CD4-positive, alpha-beta T cell (primary cell): Measurements from ENCODE around the gene DYNC1I2. TPM values are rescaled to one million over a fixed set of nuclear protein-coding genes. Genes with fewer than 3 reads are reported as not detected.

Experiments used
- ATAC-seq: fragments of 200-7000 bp; cut with Tn5 transposase; one replicate; pipeline ENCODE4 v1.10.0; 2022; ENCODE audit warnings: mild to moderate bottlenecking; ENCODE audit not compliant: poor library complexity
- CTCF ChIA-PET: fragments of 350-600 bp; sonication (Branson Sonifier 250); formaldehyde crosslinking; loops from one replicate; lab custom pipeline; 2021; ENCODE audit warnings: antibody characterized with exemption, inconsistent platforms; lab: Charles Lee
- POLR2A ChIA-PET: fragments of 350-600 bp; sonication (Branson Sonifier 250); formaldehyde crosslinking; loops from one replicate; lab custom pipeline; 2021; ENCODE audit warnings: antibody characterized with exemption, inconsistent platforms; lab: Charles Lee
- DNase-seq, 14 experiments: peaks; one replicate each; pipeline ENCODE4 v3.0.0-alpha.2; 2013 to 2020; ENCODE audit warnings: mixed read lengths in 2 of 14
- H3K27ac ChIP-seq, 2 donors: one replicate each; pipeline versions ENCODE4 v1.5.1 to v1.7.0; 2013; ENCODE audit warnings: low read length in 2 of 2, low read depth in 1 of 2, mild to moderate bottlenecking in 1 of 2
- H3K27me3 ChIP-seq, 2 experiments: 1 replicate in 1 of 2; 2 replicates in 1 of 2; pipeline versions ENCODE4 v1.6.1 to v1.7.0; 2013; ENCODE audit warnings: low read length in 2 of 2, control low read depth in 1 of 2, mild to moderate bottlenecking in 1 of 2, moderate library complexity in 1 of 2; ENCODE audit not compliant: insufficient read depth in 2 of 2, control insufficient read depth in 1 of 2
- H3K36me3 ChIP-seq: one replicate; pipeline ENCODE4 v1.6.1; 2013; ENCODE audit warnings: low read length, control low read depth; ENCODE audit not compliant: insufficient read depth
- H3K4me1 ChIP-seq: one replicate; pipeline ENCODE4 v1.6.1; 2013; ENCODE audit warnings: low read length, control low read depth; ENCODE audit not compliant: insufficient read depth
- H3K4me3 ChIP-seq: one replicate; pipeline ENCODE4 v1.5.1; 2013; ENCODE audit warnings: mild to moderate bottlenecking, low read length, moderate library complexity
- H3K9me3 ChIP-seq, 2 experiments: 1 replicate in 1 of 2; 2 replicates in 1 of 2; pipeline versions ENCODE4 v1.6.1 to v1.7.0; 2013; ENCODE audit warnings: low read length in 2 of 2, mild to moderate bottlenecking in 2 of 2, control low read depth in 1 of 2, moderate library complexity in 1 of 2; ENCODE audit not compliant: control insufficient read depth in 1 of 2, insufficient read depth in 1 of 2
- H3K27ac Mint-ChIP-seq: one replicate; pipeline ENCODE4 v1.8.0; 2020; ENCODE audit warnings: mixed read lengths
- H3K27me3 Mint-ChIP-seq: one replicate; pipeline ENCODE4 v1.8.0; 2021; ENCODE audit warnings: mixed read lengths
- H3K36me3 Mint-ChIP-seq: one replicate; pipeline ENCODE4 v1.8.0; 2021; ENCODE audit warnings: low read depth, mixed read lengths
- H3K4me1 Mint-ChIP-seq: one replicate; pipeline ENCODE4 v1.8.0; 2021; ENCODE audit warnings: low read depth, mixed read lengths
- H3K4me3 Mint-ChIP-seq: one replicate; pipeline ENCODE4 v1.8.0; 2020; ENCODE audit warnings: mild to moderate bottlenecking, mixed read lengths
- H3K9me3 Mint-ChIP-seq: one replicate; pipeline ENCODE4 v1.8.0; 2020; ENCODE audit warnings: mixed read lengths
- intact Hi-C, 2 experiments: fragments of 100-400 bp; cut with DNase I in 1 of 2; cut with micrococcal nuclease in 1 of 2; formaldehyde crosslinking; loops; one replicate each; pipeline versions ENCODE4 v1.15.1 to v1.9.0; 2023 to 2025; cut with DNase I, micrococcal nuclease
- total RNA-seq, 174 experiments: library from RNA in 2 of 174; stranded (reverse) in 2 of 174; gene quantifications; one replicate each; pipeline ENCODE4 v1.2.3 and lab custom pipeline; 2021 to 2026
- TF ChIP-seq, protein P1 (sequence below): fragments of 200-600 bp; IDR thresholded peaks from one replicate; pipeline ENCODE4 v1.8.0; 2022; ENCODE audit warnings: antibody characterized with exemption, mild to moderate bottlenecking

The DYNC1I2 gene
- total RNA-seq, 2 experiments from 2014 or later, result 10.5 to 11.6 TPM

DNA sequence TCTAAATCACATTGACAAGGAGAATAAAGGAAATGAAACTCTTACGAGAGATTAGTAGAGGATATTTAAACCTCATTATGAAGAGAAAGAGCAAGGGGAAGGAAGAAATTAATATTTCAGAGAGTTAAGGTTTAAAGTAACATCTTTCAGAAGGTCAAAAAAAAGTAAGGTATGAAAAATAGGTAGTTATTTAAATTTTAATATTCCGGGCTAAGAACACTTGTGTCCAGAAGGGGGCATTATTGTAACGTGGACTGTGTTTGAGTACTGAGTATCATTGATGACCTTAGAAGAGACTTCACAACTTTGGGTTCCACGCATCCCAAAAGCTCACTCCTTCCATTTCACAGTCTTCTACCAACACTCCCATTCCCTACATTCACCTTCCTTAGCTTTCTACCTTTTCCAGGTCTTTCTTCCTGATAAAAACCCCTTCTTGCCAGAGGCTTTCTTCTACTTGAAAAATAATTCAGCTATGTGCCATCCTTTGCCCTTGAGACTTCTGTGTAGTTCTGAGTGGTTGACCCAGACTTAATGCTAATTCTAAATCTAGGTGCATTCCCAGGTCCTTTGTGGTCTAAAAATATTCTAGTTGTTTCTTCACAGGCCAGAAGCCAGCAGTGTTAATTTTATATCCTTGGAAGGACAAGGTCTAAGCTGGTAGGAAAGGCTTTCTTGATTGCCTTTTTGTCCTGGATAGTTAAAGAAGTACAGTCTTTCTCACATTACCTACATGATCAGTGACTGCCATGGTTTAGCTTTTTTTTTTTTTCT lies 16.5 kb downstream of the DYNC1I2 start:
- H3K27ac Mint-ChIP-seq, result peak overlapping the region; percentile 11
- H3K4me1 Mint-ChIP-seq, result peaks cover 17% of the 10 kb centered on the region

DNA sequence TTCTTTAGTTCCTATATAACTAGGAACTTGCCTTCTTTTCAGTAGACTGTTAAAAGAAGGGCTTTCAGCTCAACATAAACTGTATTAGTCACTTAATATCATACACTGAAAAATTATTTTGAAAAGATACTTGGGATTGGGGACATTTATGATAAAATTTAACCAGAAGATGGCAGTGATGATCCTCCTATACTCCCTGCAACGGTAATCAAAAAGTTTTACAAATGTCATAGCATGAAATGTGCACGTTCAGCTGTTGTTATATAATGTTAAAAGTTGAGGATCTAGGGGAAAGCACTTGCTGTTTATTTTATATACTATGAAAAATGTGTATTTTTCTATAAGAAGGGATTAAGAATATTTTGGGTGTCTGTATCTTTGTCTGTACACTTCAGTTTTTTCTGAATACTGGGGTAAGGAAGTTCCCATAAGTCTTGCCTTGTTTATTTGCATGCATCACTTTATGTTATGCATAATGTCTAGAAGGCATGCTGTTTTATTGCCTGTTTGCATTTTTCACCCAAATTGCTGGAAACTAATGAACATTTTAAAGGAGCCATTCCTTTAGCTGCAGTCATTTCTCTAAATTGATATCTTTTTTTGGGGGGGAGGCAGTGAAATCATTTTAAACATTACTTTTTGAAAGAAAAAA lies 19.0 kb downstream of the DYNC1I2 start:
- intact Hi-C loops, result loop anchor here (1.0 to 10.0 kb wide), 7 partner anchors 106 to 969 kb away; no protein-coding TSS in a partner anchor
- peaks cover 19% of the 10 kb centered on the region for H3K36me3 ChIP-seq
- no peaks in the 10 kb centered on the region for H3K4me1 ChIP-seq

More for the DNA sequence above, 16.5 kb downstream of the DYNC1I2 start:
- ChIA-PET CTCF (interaction anchor here (0.6 to 1.3 kb wide), 10 partner anchors 10 to 1607 kb away, joined by 3 to 6 read pairs (median 3); no protein-coding TSS in a partner anchor), POLR2A (no interaction called here)
- Mint-ChIP-seq H3K36me3 (peaks cover 33% of the 10 kb centered on the region), H3K4me3 (no peak overlapping the region), H3K27me3 (no peaks in the 10 kb centered on the region), H3K9me3 (no peaks in the 10 kb centered on the region)
- ATAC-seq (peak; percentile 52), DNase-seq (peak in 4 of 14 experiments; percentile 5 to 59 (median 50))
- no peaks in the 10 kb centered on the region for H3K27me3 ChIP-seq
- peaks cover 22% of the 10 kb centered on the region for H3K36me3 ChIP-seq
- no peak overlapping the region for H3K27ac ChIP-seq
- no peak overlapping the region for H3K4me3 ChIP-seq
- TF ChIP-seq, protein P1, sequence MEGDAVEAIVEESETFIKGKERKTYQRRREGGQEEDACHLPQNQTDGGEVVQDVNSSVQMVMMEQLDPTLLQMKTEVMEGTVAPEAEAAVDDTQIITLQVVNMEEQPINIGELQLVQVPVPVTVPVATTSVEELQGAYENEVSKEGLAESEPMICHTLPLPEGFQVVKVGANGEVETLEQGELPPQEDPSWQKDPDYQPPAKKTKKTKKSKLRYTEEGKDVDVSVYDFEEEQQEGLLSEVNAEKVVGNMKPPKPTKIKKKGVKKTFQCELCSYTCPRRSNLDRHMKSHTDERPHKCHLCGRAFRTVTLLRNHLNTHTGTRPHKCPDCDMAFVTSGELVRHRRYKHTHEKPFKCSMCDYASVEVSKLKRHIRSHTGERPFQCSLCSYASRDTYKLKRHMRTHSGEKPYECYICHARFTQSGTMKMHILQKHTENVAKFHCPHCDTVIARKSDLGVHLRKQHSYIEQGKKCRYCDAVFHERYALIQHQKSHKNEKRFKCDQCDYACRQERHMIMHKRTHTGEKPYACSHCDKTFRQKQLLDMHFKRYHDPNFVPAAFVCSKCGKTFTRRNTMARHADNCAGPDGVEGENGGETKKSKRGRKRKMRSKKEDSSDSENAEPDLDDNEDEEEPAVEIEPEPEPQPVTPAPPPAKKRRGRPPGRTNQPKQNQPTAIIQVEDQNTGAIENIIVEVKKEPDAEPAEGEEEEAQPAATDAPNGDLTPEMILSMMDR, result peak; percentile 50
- H3K4me1 ChIP-seq, result no peaks in the 10 kb centered on the region
- H3K9me3 ChIP-seq, result no peaks in the 10 kb centered on the region
- intact Hi-C loops, result loop anchor here (2.0 to 10.0 kb wide), 5 partner anchors 129 to 1007 kb away; no protein-coding TSS in a partner anchor

DNA sequence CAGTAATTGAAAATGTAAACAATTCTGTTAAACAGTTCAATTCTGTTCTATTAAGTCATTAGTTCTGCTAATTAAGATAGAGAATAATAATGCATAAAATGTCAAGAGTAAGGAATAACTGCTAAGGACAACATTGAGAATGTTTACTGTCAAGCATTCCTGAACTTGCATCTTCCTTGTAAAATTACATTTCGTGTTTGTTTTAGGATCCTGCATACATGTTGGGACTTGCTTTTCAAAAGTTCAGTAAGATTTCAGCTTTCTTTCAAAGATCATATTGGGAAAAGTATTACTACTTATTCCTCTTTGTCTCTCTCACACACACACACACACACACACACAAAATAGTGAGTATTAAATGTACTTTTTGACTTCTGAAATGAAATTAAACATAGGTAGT lies 20.5 kb downstream of the DYNC1I2 start:
- H3K27ac Mint-ChIP-seq, result no peak overlapping the region
- no peaks in the 10 kb centered on the region for H3K4me1 ChIP-seq
- no peak overlapping the region for H3K27ac ChIP-seq
- no peaks in the 10 kb centered on the region for H3K9me3 ChIP-seq
- no peak overlapping the region for H3K4me3 Mint-ChIP-seq
- peaks cover 35% of the 10 kb centered on the region for H3K36me3 Mint-ChIP-seq
- intact Hi-C loops, result loop anchor here (2.0 to 10.0 kb wide), 5 partner anchors 105 to 967 kb away; no protein-coding TSS in a partner anchor
- H3K4me3 ChIP-seq, result no peak overlapping the region
- H3K9me3 Mint-ChIP-seq, result no peaks in the 10 kb centered on the region
- POLR2A ChIA-PET, result no interaction called here
- ATAC-seq (no peak), DNase-seq (no peak)
- peaks cover 19% of the 10 kb centered on the region for H3K36me3 ChIP-seq
- H3K27me3 ChIP-seq, result no peaks in the 10 kb centered on the region
- CTCF ChIA-PET, result no interaction called here
- peaks cover 22% of the 10 kb centered on the region for H3K4me1 Mint-ChIP-seq
- TF ChIP-seq, protein P1, result no peak
- no peaks in the 10 kb centered on the region for H3K27me3 Mint-ChIP-seq

More for the DNA sequence above, 19.0 kb downstream of the DYNC1I2 start:
- no peaks in the 10 kb centered on the region for H3K9me3 Mint-ChIP-seq
- Histone ChIP-seq H3K27me3 (no peaks in the 10 kb centered on the region), H3K4me3 (no peak overlapping the region), H3K9me3 (no peaks in the 10 kb centered on the region), H3K27ac (no peak overlapping the region)
- H3K4me3 Mint-ChIP-seq, result no peak overlapping the region
- peaks cover 13% of the 10 kb centered on the region for H3K4me1 Mint-ChIP-seq
- H3K36me3 Mint-ChIP-seq, result peaks cover 38% of the 10 kb centered on the region
- H3K27ac Mint-ChIP-seq, result no peak overlapping the region
- no peaks in the 10 kb centered on the region for H3K27me3 Mint-ChIP-seq
- ChIA-PET POLR2A (no interaction called here), CTCF (interaction anchor here (0.5 to 1.5 kb wide), 7 partner anchors 8 to 572 kb away, joined by 3 to 4 read pairs (median 3); no protein-coding TSS in a partner anchor)
- DNase-seq (peak in 3 of 14 experiments; percentile 29 to 45 (median 32)), ATAC-seq (no peak)
- TF ChIP-seq, protein P1, result peak; percentile 28
